K562 (cell line): ENCODE data around the gene VSIG10L. TPM values are rescaled to one million over a fixed set of nuclear protein-coding genes. Genes with fewer than 3 reads are reported as not detected.

Source experiments
- ATAC-seq: fragments of 200-7000 bp; cut with Tn5 transposase; 3 replicates; pipeline ENCODE4 v1.9.1; 2020; ENCODE audit warnings: moderate library complexity
- BruUV-seq: library from RNA; stranded (reverse); fragments of 400-500 nt; replicated peaks from 2 replicates; lab custom pipeline; 2021; lab: Mats Ljungman, UMichigan
- CTCF ChIA-PET: fragments of 300-600 bp; formaldehyde crosslinking; extraction: SDS; loops from one replicate; lab custom pipeline; 2021; ENCODE audit warnings: low intra/inter-chr PET ratio; lab: Yijun Ruan, JAX
- POLR2A ChIA-PET: fragments of 300-600, 350-650 bp; sonication (Branson Sonifier 250); formaldehyde crosslinking; extraction: SDS; loops from one replicate; lab custom pipeline; 2021; ENCODE audit warnings: antibody characterized with exemption, inconsistent platforms; lab: Yijun Ruan, JAX
- DNase-seq, 4 experiments: peaks; one replicate each; pipeline versions ENCODE4 v3.0.0 to v3.0.0-alpha.2; 2011 to 2018; ENCODE audit warnings: low spot score in 3 of 4, mixed read lengths in 3 of 4; ENCODE audit errors: extremely low read depth in 1 of 4
- FAIRE-seq: peaks from 2 replicates; lab custom pipeline; 2011; peaks lifted over from hg19 to GRCh38; lab: Jason Lieb, UNC
- H2AFZ ChIP-seq: 2 replicates; pipeline ENCODE4 v1.6.0; 2011; ENCODE audit warnings: low read depth, low read length, control low read depth, inconsistent platforms
- H3K27ac ChIP-seq: fragments of 200-600 bp; 3 replicates; pipeline ENCODE4 v1.8.0; 2011; ENCODE audit warnings: low read depth, mild to moderate bottlenecking, control low read depth, inconsistent platforms, low read length, moderate library complexity, mixed read lengths; ENCODE audit errors: extremely low read depth
- H3K27me3 ChIP-seq, 2 experiments: fragments of 300-600 bp in 1 of 2; 2 replicates in 1 of 2; 3 replicates in 1 of 2; pipeline versions ENCODE4 v1.6.0 to v1.8.0; 2011; ENCODE audit warnings: inconsistent platforms in 2 of 2, low read length in 2 of 2, mild to moderate bottlenecking in 1 of 2, mixed read lengths in 1 of 2, moderate library complexity in 1 of 2; ENCODE audit not compliant: control insufficient read depth in 2 of 2, insufficient read depth in 2 of 2
- H3K36me3 ChIP-seq: fragments of 300-600 bp; 3 replicates; pipeline ENCODE4 v1.8.0; 2011; ENCODE audit warnings: mild to moderate bottlenecking, low read length, inconsistent platforms; ENCODE audit not compliant: control insufficient read depth, insufficient read depth
- H3K4me1 ChIP-seq, 2 experiments: fragments of 200-600 bp in 1 of 2; replicated peaks in 1 of 2; 2 replicates in 1 of 2; 3 replicates in 1 of 2; pipeline versions ENCODE4 v1.5.1 to v1.8.0; 2011; ENCODE audit warnings: inconsistent platforms in 2 of 2, low read length in 2 of 2, mild to moderate bottlenecking in 1 of 2, mixed read lengths in 1 of 2, moderate library complexity in 1 of 2; ENCODE audit not compliant: control insufficient read depth in 2 of 2, insufficient read depth in 2 of 2
- H3K4me2 ChIP-seq: 2 replicates; pipeline ENCODE4 v1.6.1; 2011; ENCODE audit warnings: low read length, control low read depth, inconsistent platforms, mixed read lengths; ENCODE audit not compliant: insufficient read depth
- H3K4me3 ChIP-seq: fragments of 200-600 bp; sonication (generic), shearing (Covaris generic); 2 replicates; pipeline ENCODE4 v1.5.1; 2016; ENCODE audit warnings: control low read depth, inconsistent platforms
- H3K79me2 ChIP-seq: fragments of 200-600 bp; 3 replicates; pipeline ENCODE4 v1.8.0; 2011; ENCODE audit warnings: low read length, inconsistent platforms; ENCODE audit not compliant: control insufficient read depth, insufficient read depth
- H3K9ac ChIP-seq, 2 experiments: 2 replicates each; pipeline versions ENCODE4 v1.6.0 to v1.6.1; 2011; ENCODE audit warnings: low read depth in 2 of 2, low read length in 2 of 2, control low read depth in 1 of 2, inconsistent platforms in 1 of 2, mild to moderate bottlenecking in 1 of 2, mixed read lengths in 1 of 2; ENCODE audit not compliant: insufficient read depth in 1 of 2
- H3K9me1 ChIP-seq: one replicate; pipeline ENCODE4 v1.6.0; 2011; ENCODE audit warnings: inconsistent platforms, mild to moderate bottlenecking, low read length, moderate library complexity; ENCODE audit not compliant: control insufficient read depth, insufficient read depth
- H3K9me3 ChIP-seq: replicated peaks from 2 replicates; pipeline ENCODE4 v1.5.1; 2011; ENCODE audit warnings: low read depth, low read length, inconsistent platforms; ENCODE audit not compliant: control insufficient read depth, insufficient read depth
- H4K20me1 ChIP-seq: replicated peaks from 2 replicates; pipeline ENCODE4 v1.6.1; 2011; ENCODE audit warnings: low read length, inconsistent platforms, mixed read lengths; ENCODE audit not compliant: control insufficient read depth, insufficient read depth
- CXXC5 ChIP-seq: fragments of 250-450 bp; sonication (Bioruptor Pico); IDR thresholded peaks from 2 replicates; pipeline ENCODE4 v1.8.0; 2022; ENCODE audit warnings: inconsistent platforms, mild to moderate bottlenecking, moderate library complexity
- GABPA ChIP-seq: fragments of 200-800 bp; sonication (Bioruptor generic); conservative IDR thresholded peaks from 2 replicates; pipeline ENCODE4 v1.6.1; 2016; ENCODE audit warnings: low read depth, missing genetic modification characterization, missing compliant biosample characterization
- KAT7 ChIP-seq: sonication (generic); formaldehyde crosslinking; IDR thresholded peaks from 2 replicates; pipeline ENCODE4 v1.8.0; 2022; ENCODE audit warnings: missing genetic modification reagents, mild to moderate bottlenecking, borderline replicate concordance
- PHF8 ChIP-seq: fragments of 200-600 bp; sonication (generic); IDR thresholded peaks from 2 replicates; pipeline ENCODE4 v1.6.1; 2012; ENCODE audit warnings: mixed run types, mild to moderate bottlenecking, inconsistent platforms, low read length, moderate library complexity, borderline replicate concordance
- SLC30A9 ChIP-seq: fragments of 250-450 bp; sonication (Bioruptor Pico); IDR thresholded peaks from 2 replicates; pipeline ENCODE4 v1.8.0; 2022; ENCODE audit warnings: mild to moderate bottlenecking, moderate library complexity
- SMARCA5 ChIP-seq: fragments of 450-650 bp; IDR thresholded peaks from 2 replicates; pipeline ENCODE4 v1.6.1; 2016
- SP2 ChIP-seq: IDR thresholded peaks from 2 replicates; pipeline ENCODE4 v1.6.1; 2011; ENCODE audit warnings: mild to moderate bottlenecking, low read depth, low read length, moderate library complexity; ENCODE audit not compliant: poor library complexity, severe bottlenecking; ENCODE audit errors: extremely low read depth
- STAT5A ChIP-seq: IDR thresholded peaks from 2 replicates; pipeline ENCODE4 v1.6.1; 2012; ENCODE audit warnings: low read length, inconsistent platforms, borderline replicate concordance
- TCF15 ChIP-seq: fragments of 250-450 bp; sonication (Bioruptor Pico); IDR thresholded peaks from 2 replicates; pipeline ENCODE4 v1.8.0; 2022; ENCODE audit warnings: moderate library complexity, mild to moderate bottlenecking, inconsistent platforms
- TCFL5 ChIP-seq: fragments of 250-450 bp; sonication (Bioruptor Pico); conservative IDR thresholded peaks from 2 replicates; pipeline ENCODE4 v1.6.1; 2021; ENCODE audit warnings: mild to moderate bottlenecking, moderate library complexity, matching md5 sums
- TFAP4 ChIP-seq: sonication (generic); formaldehyde crosslinking; IDR thresholded peaks from 2 replicates; pipeline ENCODE4 v1.8.0; 2022; ENCODE audit warnings: missing genetic modification reagents, mild to moderate bottlenecking, moderate library complexity, borderline replicate concordance
- XRCC4 ChIP-seq: IDR thresholded peaks from one replicate; pipeline ENCODE4 v1.6.1; 2011; ENCODE audit not compliant: insufficient read depth, insufficient read length; ENCODE audit errors: extremely low read depth
- ZBTB26 ChIP-seq: fragments of 450-650 bp; formaldehyde crosslinking; IDR thresholded peaks from 2 replicates; pipeline ENCODE4 v1.4.0; 2022; ENCODE audit warnings: missing genetic modification characterization
- ZNF592 ChIP-seq: fragments of 450-650 bp; IDR thresholded peaks from 2 replicates; pipeline ENCODE4 v1.6.1; 2017; ENCODE audit warnings: antibody characterized with exemption, mild to moderate bottlenecking
- ZNF764 ChIP-seq: fragments of 250-450 bp; sonication (Bioruptor Pico); IDR thresholded peaks from 2 replicates; pipeline ENCODE4 v1.4.0; 2020; ENCODE audit warnings: low read depth, mild to moderate bottlenecking, moderate library complexity
- WGBS: fragments of 100-300 bp; shearing (Covaris generic); methylation state at CpG from one replicate; pipeline ENCODE4 v1.1.6; 2016; ENCODE audit warnings: low coverage, mixed read lengths; ENCODE audit not compliant: insufficient coverage; ENCODE audit errors: missing lambda C conversion rate; 5-methylcytosine and 5-hydroxymethylcytosine counted together
- in situ Hi-C: fragments of 300-500 bp; cut with MboI; formaldehyde crosslinking; loops from 4 replicates; pipeline ENCODE4 v1.15.0; 2018; ENCODE audit warnings: inconsistent platforms, mixed read lengths
- intact Hi-C: fragments of 100-400 bp; cut with micrococcal nuclease; formaldehyde crosslinking; loops from 2 replicates; pipeline ENCODE4 v1.14.2; 2022
- polyA plus RNA-seq, 8 experiments: library from polyadenylated mRNA; depleted of rRNA in 4 of 8; stranded (reverse) in 5 of 8; unstranded in 3 of 8; fragments of >200 nt; fragmentation: Nextera tagmentation in 2 of 8; fragmentation: Illumina TruSeq in 1 of 8; extraction: Ambion mirVana in 2 of 8; extraction: Trizol in 1 of 8; gene quantifications; 2 replicates each; pipeline versions ENCODE4 v1.2.1 to v1.2.3, GENCODE V29; 2011 to 2014; ENCODE audit warnings: inconsistent platforms in 1 of 8, missing spikeins in 1 of 8
- total RNA-seq, 7 experiments: library from RNA; depleted of rRNA in 6 of 7; stranded (reverse); fragments of >200 nt in 6 of 7; fragmentation: Illumina TruSeq in 2 of 7; extraction: Trizol in 2 of 7; gene quantifications; 2 replicates each; pipeline versions ENCODE4 v1.2.1 to v1.2.3, GENCODE V29; 2011 to 2021; ENCODE audit warnings: low replicate concordance in 1 of 7

Gene VSIG10L
- total and polyA plus RNA-seq, 9 of the 15 experiments (the other 6 are each of a cell fraction or from before 2014, with no cell fraction given), result 1.1 to 7.6 (median 2.2) TPM

- Histone ChIP-seq H3K27me3 (peaks cover 23 to 78% of the 10 kb centered on the region in 2 experiments; a peak in 4 of 5 replicates), H3K4me3 (no peak overlapping the region), H3K9ac (no peak overlapping the region), H3K79me2 (no peaks in the 10 kb centered on the region), H3K9me3 (no peaks in the 10 kb centered on the region; the same call in 1 of the 2 replicates), H4K20me1 (peaks cover 6% of the 10 kb centered on the region; the same call in 1 of the 2 replicates), H3K4me2 (no peak overlapping the region), H3K9me1 (no peaks in the 10 kb centered on the region), H3K36me3 (no peaks in the 10 kb centered on the region), H3K27ac (no peak overlapping the region), H3K4me1 (peaks cover 0 to 17% of the 10 kb centered on the region in 2 experiments; a peak in 3 of 5 replicates), H2AFZ (no peak overlapping the region)
- ChIA-PET POLR2A (no interaction called here), CTCF (no interaction called here)
- FAIRE-seq (no peak), ATAC-seq (no peak), DNase-seq (no peak)
- WGBS, result 34% methylated on average over 13 of the region's 14 CpGs
- in situ Hi-C loops (no loop called here), intact Hi-C loops (no loop called here)
- BruUV-seq, result no TSS peak
- TF ChIP-seq TFAP4 (CRISPR knock-in tag) (no peak), ZBTB26 (CRISPR knock-in tag) (no peak), ZNF764 (CRISPR knock-in tag) (no peak), STAT5A (no peak), PHF8 (no peak), XRCC4 (no peak), TCFL5 (no peak), ZNF592 (no peak), TCF15 (CRISPR knock-in tag) (no peak), SLC30A9 (CRISPR knock-in tag) (no peak), SMARCA5 (no peak), KAT7 (CRISPR knock-in tag) (no peak), CXXC5 (no peak), GABPA (tag) (no peak), SP2 (no peak)
Measured at GRCh38 chr19:51319649-51320279, 22.2 kb downstream of the VSIG10L start.
